GM19099 (cell line): ENCODE results near the gene RYK.

Source experiments
- POLR2A ChIP-seq: IDR thresholded peaks from 3 replicates; pipeline ENCODE4 v1.6.1; 2011; ENCODE audit warnings: low read depth; ENCODE audit not compliant: insufficient read length; ENCODE audit errors: extremely low read depth

The RYK gene

GRCh38 chr3:134146666-134147065 is 104.0 kb downstream of the RYK start:
- no peak for TF ChIP-seq POLR2A

GRCh38 chr3:134145183-134145582 is 105.5 kb downstream of the RYK start:
- no peak for TF ChIP-seq POLR2A

GRCh38 chr3:134144694-134145093 is 106.0 kb downstream of the RYK start:
- no peak for TF ChIP-seq POLR2A

- TF ChIP-seq POLR2A, result no peak
Measured at GRCh38 chr3:134143828-134144401, 106.7 kb downstream of the RYK start.

GRCh38 chr3:134136604-134137003 is 114.1 kb downstream of the RYK start:
- no peak for TF ChIP-seq POLR2A

GRCh38 chr3:134134698-134135415 is 115.8 kb downstream of the RYK start:
- TF ChIP-seq POLR2A, result no peak

- TF ChIP-seq POLR2A, result no peak
Measured at GRCh38 chr3:134134240-134134639, 116.4 kb downstream of the RYK start.

- TF ChIP-seq POLR2A, result no peak
Measured at GRCh38 chr3:134132961-134133360, 117.7 kb downstream of the RYK start.

GRCh38 chr3:134126153-134126552 is 124.5 kb downstream of the RYK start:
- TF ChIP-seq POLR2A, result no peak

- no peak for TF ChIP-seq POLR2A
Measured at GRCh38 chr3:134114726-134115125, 135.9 kb downstream of the RYK start.

GRCh38 chr3:134111616-134112015 is 139.0 kb downstream of the RYK start:
- TF ChIP-seq POLR2A, result no peak

GRCh38 chr3:134110963-134111362 is 139.7 kb downstream of the RYK start:
- TF ChIP-seq POLR2A, result no peak
